ENCODE measurements around the gene ABO.
"Not testable (repeated sequence)": the region's sequence is repeated elsewhere in the genome, so short reads cannot be mapped to it uniquely, and the experiment has no call there.

ABO gene

DNA sequence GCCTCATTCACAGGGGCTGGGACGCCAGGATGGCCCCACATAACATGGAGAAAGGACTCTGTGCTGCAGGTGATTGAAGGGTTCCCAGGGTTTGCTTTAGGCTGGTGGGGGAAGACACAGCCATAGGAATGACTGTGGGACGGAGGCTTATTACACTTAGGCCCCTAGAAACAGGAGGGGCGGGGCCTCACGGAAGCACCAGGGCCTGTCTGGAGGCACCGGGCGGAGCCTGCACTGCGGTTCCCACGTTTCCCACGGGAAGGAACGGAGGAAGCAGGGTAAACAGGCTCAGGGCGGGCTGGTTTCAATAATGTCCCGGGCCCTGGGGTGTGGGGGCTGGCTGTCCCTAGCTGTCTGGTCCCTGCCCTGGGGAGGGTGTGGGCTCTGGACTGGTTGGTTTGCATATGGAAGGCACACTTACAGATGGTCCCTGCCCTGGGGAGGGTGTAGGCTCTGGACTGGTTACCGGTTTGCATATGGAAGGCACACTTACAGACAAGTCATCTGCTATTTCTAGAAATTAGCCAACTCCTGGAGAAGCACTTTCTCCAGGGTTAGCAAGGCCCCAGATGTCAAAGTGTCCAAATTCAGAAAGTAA lies 51.7 kb downstream of the ABO start:
- DNase-seq: not testable (repeated sequence)

GRCh38 chr9:133221994-133222393 lies 53.0 kb downstream of the ABO start:
- DNase-seq: not testable (repeated sequence)

DNA sequence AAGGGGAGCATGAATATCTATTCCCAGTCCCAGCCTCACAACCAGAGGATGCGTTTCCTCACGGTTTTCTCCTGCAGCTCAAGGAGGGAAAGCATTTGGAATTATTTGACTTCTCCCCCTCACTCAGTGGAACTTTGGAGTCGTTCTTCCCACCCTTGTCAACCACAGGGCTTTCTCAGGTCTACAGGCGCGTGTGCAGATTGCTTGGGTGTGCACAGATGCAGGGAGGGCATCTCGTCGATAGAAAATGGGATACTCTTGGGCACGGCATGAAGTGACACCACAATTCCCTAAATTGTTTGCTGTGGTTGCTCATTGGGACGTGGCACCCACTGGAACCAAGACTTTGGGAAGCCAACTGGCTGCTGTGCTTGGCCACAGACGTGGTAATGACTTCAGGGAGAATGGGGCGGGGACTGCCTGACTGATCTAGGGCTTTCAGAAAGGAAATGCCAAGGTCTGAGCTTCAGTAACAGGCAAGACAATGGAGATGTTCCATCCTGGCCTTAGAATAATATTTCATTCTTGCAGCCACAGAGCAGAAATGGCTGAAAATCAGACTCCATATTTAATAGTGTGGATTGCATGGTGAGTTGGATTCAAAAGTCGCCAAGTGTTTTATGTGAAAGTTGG lies 53.7 kb downstream of the ABO start:
- DNase-seq: no peak

DNA sequence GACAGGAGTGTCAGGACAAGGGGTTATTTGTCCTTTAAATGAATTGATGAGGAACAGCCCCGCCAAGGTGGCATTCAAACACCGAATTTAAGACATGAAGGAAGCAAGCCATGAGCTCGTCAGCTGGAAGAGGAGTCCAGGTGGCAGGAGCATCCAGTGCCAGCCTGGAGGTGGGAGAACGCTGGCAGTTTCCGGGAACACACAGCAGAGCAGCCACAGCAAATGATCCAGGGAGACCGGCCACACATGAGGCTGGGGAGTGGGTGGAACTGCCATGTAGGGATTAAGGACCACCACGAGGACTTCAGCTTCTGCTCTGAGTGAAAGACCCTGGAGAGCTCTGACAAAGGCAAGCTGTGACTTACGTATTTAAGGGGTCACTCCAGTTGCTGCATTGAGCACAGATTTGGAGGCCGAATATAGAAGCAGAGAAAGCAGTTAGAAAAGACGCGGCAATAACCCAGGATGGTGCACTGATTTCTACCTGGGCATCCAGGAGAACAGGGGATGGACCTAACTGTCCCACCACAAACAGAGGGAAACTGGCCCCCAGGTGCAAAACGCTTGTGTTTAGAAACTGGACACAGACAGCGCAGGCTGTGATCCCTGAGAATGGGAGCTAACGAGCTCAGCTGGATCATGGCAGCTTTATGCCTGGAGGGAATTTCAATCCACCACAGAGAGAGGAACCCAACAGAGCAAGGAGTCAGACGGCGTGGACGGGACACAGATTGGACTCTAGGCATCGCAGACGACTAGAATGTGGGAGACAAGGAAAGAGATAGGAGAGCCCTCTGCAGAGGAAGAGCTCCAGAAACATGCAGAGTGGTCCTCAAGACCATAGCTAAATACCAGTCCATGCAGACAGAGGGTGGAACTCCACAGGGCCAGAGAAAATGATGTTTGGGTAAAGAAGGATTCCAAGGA lies 56.7 kb downstream of the ABO start:
- DNase-seq: not testable (repeated sequence)

DNA sequence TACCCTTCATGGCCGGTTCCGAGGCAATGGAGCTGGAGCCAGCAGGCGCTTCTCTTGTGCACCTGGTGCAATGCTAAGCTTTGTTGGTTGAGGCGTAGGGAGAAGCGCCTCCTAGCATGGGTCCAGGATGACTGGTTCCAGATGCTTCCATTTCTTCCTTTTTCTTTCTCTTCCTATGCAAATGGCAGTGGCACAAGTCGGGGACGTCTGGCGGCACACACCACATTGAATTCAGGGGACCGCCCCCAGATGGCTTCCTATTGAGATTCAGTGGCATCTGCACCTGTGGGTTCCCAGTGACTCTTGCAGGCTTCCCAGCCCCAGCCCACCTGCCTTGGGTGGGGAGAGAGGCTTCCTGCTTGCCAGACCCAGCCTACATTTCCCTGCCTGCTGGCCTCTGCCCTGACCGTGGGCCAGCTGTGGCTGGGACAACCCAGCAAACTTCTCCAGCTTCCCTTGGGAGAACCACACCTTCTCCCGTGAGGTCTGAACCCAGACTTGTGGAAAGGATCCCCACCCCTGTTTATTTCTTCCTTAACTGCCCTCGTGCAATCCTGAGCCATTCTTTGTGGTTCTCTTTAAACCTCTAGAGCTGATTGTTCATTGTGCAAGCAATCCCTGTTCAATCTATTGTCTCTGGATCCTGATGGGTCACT lies 57.5 kb downstream of the ABO start:
- DNase-seq: not testable (repeated sequence)

- not testable (repeated sequence) for DNase-seq
Observed at GRCh38 chr9:133214276-133214675, 60.7 kb downstream of the ABO start.

DNA sequence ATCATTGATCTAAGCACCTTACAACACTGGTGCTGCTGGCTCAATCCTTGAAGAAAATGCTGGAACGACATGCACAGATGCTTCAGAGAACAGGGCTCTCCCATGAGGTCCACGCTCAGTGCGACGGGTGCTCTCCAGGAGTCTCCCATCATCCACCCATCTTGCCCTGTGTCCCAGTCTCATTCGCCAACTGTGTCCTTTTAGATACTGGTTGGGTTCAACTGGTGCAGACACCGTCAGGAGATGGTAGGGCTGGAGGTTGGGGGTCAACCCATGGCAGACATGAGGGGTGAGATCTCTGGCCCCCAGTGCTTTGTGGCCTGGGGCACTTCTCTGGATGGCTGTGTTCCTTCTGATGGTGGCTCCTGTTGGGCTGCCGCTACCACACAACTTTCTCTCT lies 64.4 kb downstream of the ABO start:
- DNase-seq: no peak

- DNase-seq: no peak
Observed at GRCh38 chr9:133210202-133210532, 64.8 kb downstream of the ABO start.

- not testable (repeated sequence) for DNase-seq
Observed at GRCh38 chr9:133209327-133210201, 65.4 kb downstream of the ABO start.

DNA sequence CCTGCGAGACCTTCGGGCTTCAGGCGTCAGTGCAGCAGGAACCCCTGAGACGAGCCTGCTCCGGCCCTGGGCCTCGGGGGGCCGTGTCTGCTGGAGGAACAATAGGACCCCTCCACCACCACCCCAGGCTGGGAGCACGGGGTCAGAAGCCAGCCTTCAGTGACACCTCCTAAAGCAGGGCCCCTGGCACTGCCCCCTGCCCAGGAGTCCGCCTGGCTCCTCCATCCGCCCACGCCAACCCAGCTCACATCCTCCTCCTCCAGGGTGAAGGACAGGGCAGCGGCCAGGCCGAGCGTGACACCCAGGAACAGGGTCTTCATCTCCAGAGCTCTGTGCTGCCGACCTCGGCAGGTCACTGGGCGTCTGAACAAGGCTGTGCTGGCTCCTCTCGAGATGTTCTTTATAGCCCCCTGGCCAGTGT lies 66.1 kb downstream of the ABO start, which contains the start of gene OBP2B:
OBP2B (minus strand) TSS at position 371 of the 421 bp plus-strand sequence; CDS start at position 320, 51 bp downstream.
- DNase-seq: not testable (repeated sequence)

DNA sequence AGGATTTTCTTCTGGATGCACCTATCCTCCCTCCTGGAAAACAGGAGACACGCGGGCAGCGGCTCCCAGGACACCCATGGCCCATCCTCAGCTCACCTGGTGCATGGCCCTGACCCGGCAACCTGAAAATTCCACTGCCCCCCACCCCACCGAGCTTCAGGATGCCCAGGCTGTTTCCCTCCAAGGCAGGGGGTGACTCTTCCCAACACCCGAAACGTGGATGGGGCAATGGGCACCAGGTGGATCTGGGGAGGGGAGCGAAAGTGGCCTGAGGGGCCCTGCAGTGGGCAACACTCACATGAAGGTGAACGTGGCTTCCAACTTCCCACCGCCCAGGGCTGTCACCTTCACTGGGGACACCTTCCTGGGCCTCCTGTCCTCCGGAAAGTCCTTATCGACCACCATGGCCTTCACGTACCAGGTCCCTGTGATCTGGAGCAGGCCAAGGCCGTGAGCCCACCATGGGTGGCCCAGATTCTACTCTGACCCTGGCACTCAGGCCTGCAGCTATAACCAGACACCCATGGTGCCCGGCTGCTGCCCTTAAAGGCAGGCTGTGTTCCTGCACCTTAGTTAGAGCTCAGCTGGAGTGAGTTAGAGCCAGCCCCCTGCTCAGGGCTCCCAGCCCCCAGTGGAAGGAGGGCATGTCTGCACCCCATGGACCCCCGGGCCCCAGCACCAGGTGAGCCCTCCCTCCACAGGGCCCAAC lies 66.7 kb downstream of the ABO start:
- not testable (repeated sequence) for DNase-seq

DNA sequence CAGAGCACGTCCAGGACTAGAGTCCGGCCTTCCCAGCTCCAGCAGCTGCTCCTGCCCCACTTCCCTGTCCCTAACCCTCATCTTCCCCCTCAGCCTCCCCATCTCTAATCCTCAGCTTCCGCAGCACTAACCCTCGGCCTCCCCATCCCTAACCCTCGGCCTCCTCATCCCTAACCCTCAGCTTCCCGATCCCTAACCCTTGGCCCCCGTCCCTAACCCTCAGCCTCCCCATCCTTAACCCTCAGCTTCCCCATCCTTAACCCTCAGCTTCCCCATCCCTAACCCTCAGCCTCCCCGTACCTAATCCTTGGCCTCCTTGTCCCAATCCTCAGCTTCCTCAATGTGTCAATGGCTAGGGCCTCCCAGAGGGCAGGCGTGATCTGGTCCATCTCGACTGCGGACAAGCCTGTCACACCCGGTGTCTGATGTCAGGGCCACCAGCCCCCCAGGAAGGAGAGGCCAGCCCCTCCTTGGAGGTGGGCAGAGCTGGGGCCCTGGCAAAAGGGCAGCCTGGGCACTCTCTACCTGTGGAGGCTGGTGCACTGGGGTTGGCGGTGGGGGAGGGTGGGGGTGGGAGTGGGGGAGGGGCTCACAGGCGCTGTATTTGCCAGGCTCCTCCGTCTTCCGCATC lies 67.3 kb downstream of the ABO start:
- no peak for DNase-seq

- no peak for DNase-seq
Observed at GRCh38 chr9:133207021-133207531, 67.9 kb downstream of the ABO start.

DNA sequence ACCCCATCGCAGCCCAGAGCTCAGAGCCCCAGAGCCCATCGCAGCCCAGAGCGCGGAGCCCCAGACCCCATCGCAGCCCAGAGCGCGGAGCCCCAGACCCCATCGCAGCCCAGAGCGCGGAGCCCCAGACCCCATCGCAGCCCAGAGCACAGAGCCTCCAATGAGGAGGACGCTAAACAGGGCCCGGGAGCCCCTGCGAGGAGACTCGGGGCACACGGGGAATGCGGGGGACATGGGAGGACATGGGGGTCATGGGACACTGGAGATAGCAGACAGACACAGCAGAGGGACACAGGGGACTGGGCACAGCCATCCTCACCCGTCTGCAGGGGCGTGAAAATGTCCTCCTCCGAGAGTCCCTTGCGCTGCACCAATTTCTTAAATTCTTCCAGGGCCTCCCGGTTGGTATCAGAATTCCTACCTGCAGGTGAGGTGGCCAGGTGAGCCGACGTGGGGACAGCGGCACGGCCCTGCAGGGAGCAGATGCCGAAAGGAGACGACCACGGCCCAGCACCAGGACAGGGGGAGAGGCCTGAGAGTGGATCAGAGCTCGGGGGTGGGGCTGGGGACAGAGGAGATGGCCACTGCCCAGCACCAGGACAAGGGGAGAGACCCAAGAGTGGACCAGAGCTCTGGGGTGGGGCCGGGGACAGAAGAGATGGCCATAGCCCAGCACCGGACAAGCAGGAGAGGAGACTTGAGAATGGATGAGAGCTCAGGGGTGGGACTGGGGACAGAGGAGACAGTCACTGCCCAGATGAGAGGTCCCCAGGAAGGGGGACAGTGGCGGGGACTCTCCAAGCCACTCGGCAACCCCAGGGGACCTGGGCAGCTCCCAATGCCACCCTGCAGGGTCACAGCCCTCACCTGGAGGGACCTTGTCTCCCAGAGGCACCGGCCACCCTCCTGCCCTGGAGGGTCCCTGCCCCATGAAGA lies 68.7 kb downstream of the ABO start:
- no peak for DNase-seq

- DNase-seq: not testable (repeated sequence)
Observed at GRCh38 chr9:133205481-133205887, 69.5 kb downstream of the ABO start.
